ENCODE data around the gene NFATC1. TPM values are rescaled to one million over a fixed set of nuclear protein-coding genes. Genes with fewer than 3 reads are reported as not detected.
"Not testable (repeated sequence)": the region's sequence is repeated elsewhere in the genome, so short reads cannot be mapped to it uniquely, and the experiment has no call there.

NFATC1 gene
- total RNA-seq, 1 donor from 2014 or later: 4.5 TPM

- DNase-seq (ENCODE audit: low spot score) (no peak), ATAC-seq (no peak)
These were observed 21.1 kb upstream of the NFATC1 start for GRCh38 chr18:79374408-79375171.

GRCh38 chr18:79375441-79376154 lies 20.1 kb upstream of the NFATC1 start:
- DNase-seq (ENCODE audit: low spot score) (no peak), ATAC-seq (no peak)

- not testable (repeated sequence) for DNase-seq (ENCODE audit: low spot score); ATAC-seq
These were observed 19.1 kb upstream of the NFATC1 start for GRCh38 chr18:79376661-79377060.

GRCh38 chr18:79377187-79377891 lies 18.4 kb upstream of the NFATC1 start:
- peak; percentile 33 for DNase-seq (ENCODE audit: low spot score)

GRCh38 chr18:79378536-79379250 lies 17.0 kb upstream of the NFATC1 start:
- DNase-seq (ENCODE audit: low spot score) (peak; percentile 55), ATAC-seq (peak; percentile 65)

More at GRCh38 chr18:79377187-79377891, 18.4 kb upstream of the NFATC1 start:
- ATAC-seq: no peak

- no peak for ATAC-seq
- peak; percentile 39 for DNase-seq (ENCODE audit: low spot score)
These were observed 16.4 kb upstream of the NFATC1 start for GRCh38 chr18:79379251-79379905.

- peak; percentile 44 for DNase-seq (ENCODE audit: low spot score)
- peak; percentile 18 for ATAC-seq
These were observed 15.6 kb upstream of the NFATC1 start for GRCh38 chr18:79379931-79380815.

- ATAC-seq (peak; percentile 75), DNase-seq (ENCODE audit: low spot score) (peak; percentile 63)
These were observed 14.6 kb upstream of the NFATC1 start for GRCh38 chr18:79380816-79381806.

- DNase-seq (ENCODE audit: low spot score): peak; percentile 40
- ATAC-seq: no peak
These were observed 13.9 kb upstream of the NFATC1 start for GRCh38 chr18:79381811-79382311.

GRCh38 chr18:79382681-79383387 lies 12.9 kb upstream of the NFATC1 start:
- DNase-seq (ENCODE audit: low spot score) (peak; percentile 45), ATAC-seq (no peak)

- DNase-seq (ENCODE audit: low spot score) (peak; percentile 33), ATAC-seq (peak; percentile 5)
These were observed 12.2 kb upstream of the NFATC1 start for GRCh38 chr18:79383388-79384056.

- no peak for ATAC-seq
- peak; percentile 37 for DNase-seq (ENCODE audit: low spot score)
These were observed 11.5 kb upstream of the NFATC1 start for GRCh38 chr18:79384151-79384807.

GRCh38 chr18:79384834-79385233 lies 10.9 kb upstream of the NFATC1 start:
- ATAC-seq (no peak), DNase-seq (ENCODE audit: low spot score) (no peak)

- DNase-seq (ENCODE audit: low spot score) (no peak), ATAC-seq (no peak)
These were observed 10.4 kb upstream of the NFATC1 start for GRCh38 chr18:79385326-79385707.

GRCh38 chr18:79385708-79386341 lies 9.9 kb upstream of the NFATC1 start:
- DNase-seq (ENCODE audit: low spot score): peak; percentile 34
- no peak for ATAC-seq

- ATAC-seq (no peak), DNase-seq (ENCODE audit: low spot score) (peak; percentile 37)
These were observed 9.2 kb upstream of the NFATC1 start for GRCh38 chr18:79386547-79386946.
